Bronchial epithelial cell (primary cell): ENCODE data around the gene ARL13B. TPM values are rescaled to one million over a fixed set of nuclear protein-coding genes. Genes with fewer than 3 reads are reported as not detected.

Source experiments
- DNase-seq: peaks from one replicate; pipeline ENCODE4 v3.0.0-alpha.2; 2010; ENCODE audit warnings: low read depth
- FAIRE-seq: peaks from 2 replicates; lab custom pipeline; 2011; peaks lifted over from hg19 to GRCh38; lab: Jason Lieb, UNC
- H3K27me3 ChIP-seq: 2 replicates; pipeline ENCODE4 v1.5.1; 2011; ENCODE audit warnings: low read length; ENCODE audit not compliant: control insufficient read depth, insufficient read depth
- H3K36me3 ChIP-seq: 2 replicates; pipeline ENCODE4 v1.5.1; 2011; ENCODE audit warnings: low read length; ENCODE audit not compliant: control insufficient read depth, insufficient read depth
- H3K4me3 ChIP-seq: 2 replicates; pipeline ENCODE4 v1.5.1; 2011; ENCODE audit warnings: mild to moderate bottlenecking, low read depth, low read length, control low read depth
- total RNA-seq: library from RNA; depleted of rRNA; stranded (reverse); fragments of >200 nt; gene quantifications from 2 replicates; pipeline ENCODE4 v1.2.1, GENCODE V29; 2014
- TF ChIP-seq, protein P1 (sequence below): IDR thresholded peaks from 2 replicates; pipeline ENCODE4 v1.5.1; 2011; ENCODE audit warnings: mild to moderate bottlenecking, moderate library complexity, low read length, control low read depth, inconsistent platforms; ENCODE audit not compliant: insufficient read depth, severe bottlenecking

The ARL13B gene
- total RNA-seq, 1 donor from 2014 or later, result 6.8 TPM

GRCh38 chr3:94065819-94066480 lies 86.0 kb downstream of the ARL13B start:
- TF ChIP-seq, protein P1, sequence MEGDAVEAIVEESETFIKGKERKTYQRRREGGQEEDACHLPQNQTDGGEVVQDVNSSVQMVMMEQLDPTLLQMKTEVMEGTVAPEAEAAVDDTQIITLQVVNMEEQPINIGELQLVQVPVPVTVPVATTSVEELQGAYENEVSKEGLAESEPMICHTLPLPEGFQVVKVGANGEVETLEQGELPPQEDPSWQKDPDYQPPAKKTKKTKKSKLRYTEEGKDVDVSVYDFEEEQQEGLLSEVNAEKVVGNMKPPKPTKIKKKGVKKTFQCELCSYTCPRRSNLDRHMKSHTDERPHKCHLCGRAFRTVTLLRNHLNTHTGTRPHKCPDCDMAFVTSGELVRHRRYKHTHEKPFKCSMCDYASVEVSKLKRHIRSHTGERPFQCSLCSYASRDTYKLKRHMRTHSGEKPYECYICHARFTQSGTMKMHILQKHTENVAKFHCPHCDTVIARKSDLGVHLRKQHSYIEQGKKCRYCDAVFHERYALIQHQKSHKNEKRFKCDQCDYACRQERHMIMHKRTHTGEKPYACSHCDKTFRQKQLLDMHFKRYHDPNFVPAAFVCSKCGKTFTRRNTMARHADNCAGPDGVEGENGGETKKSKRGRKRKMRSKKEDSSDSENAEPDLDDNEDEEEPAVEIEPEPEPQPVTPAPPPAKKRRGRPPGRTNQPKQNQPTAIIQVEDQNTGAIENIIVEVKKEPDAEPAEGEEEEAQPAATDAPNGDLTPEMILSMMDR, result no peak
- Histone ChIP-seq H3K4me3 (no peak overlapping the region), H3K27me3 (no peaks in the 10 kb centered on the region), H3K36me3 (peaks cover 2% of the 10 kb centered on the region)
- no peak for FAIRE-seq
- DNase-seq, result no peak

GRCh38 chr3:94066506-94067500 lies 86.8 kb downstream of the ARL13B start:
- H3K36me3 ChIP-seq, result peaks cover 6% of the 10 kb centered on the region
- TF ChIP-seq, protein P1, result no peak
- FAIRE-seq, result no peak

DNA sequence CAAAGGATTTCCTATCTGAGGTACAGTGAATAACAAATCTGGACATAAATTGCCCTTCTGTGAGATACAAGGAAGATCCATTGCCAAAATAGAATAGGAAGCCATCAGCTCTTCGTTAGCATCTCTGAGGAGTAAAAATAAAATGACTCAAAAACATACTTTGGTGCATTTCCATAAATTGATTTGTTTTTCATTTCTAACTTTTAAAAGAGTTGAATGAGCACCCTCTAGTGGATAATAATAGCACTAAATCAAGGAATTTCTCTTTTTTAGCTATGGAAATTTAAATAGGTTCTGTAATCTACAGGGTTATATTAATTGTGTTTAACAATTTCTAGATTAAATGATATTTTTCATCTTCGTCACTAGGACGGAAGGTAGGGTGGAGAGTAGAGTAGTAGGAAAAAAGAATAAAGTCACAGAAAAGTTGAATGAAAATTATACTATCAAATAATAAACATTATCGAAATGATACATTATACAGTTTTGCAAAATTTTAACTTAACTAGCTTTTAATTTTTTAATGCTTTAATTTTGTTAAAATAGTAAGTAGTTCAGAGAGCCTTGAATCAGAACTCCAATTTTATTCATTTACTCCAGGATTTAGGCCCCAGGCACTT lies 89.3 kb downstream of the ARL13B start:
- H3K36me3 ChIP-seq, result peaks cover 8% of the 10 kb centered on the region
- H3K27me3 ChIP-seq, result no peaks in the 10 kb centered on the region
- DNase-seq (peak; percentile 27), FAIRE-seq (no peak)
- TF ChIP-seq, protein P1, result peak; percentile 28
- H3K4me3 ChIP-seq, result no peak overlapping the region

More at GRCh38 chr3:94066506-94067500, 86.8 kb downstream of the ARL13B start:
- Histone ChIP-seq H3K4me3 (no peak overlapping the region), H3K27me3 (no peaks in the 10 kb centered on the region)
- DNase-seq, result no peak

GRCh38 chr3:94070341-94070911 lies 90.5 kb downstream of the ARL13B start:
- no peak for FAIRE-seq
- peaks cover 8% of the 10 kb centered on the region for H3K36me3 ChIP-seq
- no peak for DNase-seq
- TF ChIP-seq, protein P1, result no peak
- H3K4me3 ChIP-seq, result no peak overlapping the region
- H3K27me3 ChIP-seq, result no peaks in the 10 kb centered on the region

GRCh38 chr3:94071713-94072284 lies 91.8 kb downstream of the ARL13B start:
- H3K4me3 ChIP-seq, result no peak overlapping the region
- TF ChIP-seq, protein P1, result no peak
- no peak for DNase-seq
- peaks cover 10% of the 10 kb centered on the region for H3K36me3 ChIP-seq
- no peak for FAIRE-seq
- H3K27me3 ChIP-seq, result no peaks in the 10 kb centered on the region
